HG03378 (cell line): Measurements from ENCODE around the gene PPDPF.

ENCODE experiments used
- ATAC-seq: cut with Tn5 transposase; IDR thresholded peaks from one replicate; pipeline ENCODE4 v1.9.1; 2021; ENCODE audit warnings: mild to moderate bottlenecking, moderate library complexity; ENCODE audit not compliant: unreplicated experiment

The PPDPF gene

DNA sequence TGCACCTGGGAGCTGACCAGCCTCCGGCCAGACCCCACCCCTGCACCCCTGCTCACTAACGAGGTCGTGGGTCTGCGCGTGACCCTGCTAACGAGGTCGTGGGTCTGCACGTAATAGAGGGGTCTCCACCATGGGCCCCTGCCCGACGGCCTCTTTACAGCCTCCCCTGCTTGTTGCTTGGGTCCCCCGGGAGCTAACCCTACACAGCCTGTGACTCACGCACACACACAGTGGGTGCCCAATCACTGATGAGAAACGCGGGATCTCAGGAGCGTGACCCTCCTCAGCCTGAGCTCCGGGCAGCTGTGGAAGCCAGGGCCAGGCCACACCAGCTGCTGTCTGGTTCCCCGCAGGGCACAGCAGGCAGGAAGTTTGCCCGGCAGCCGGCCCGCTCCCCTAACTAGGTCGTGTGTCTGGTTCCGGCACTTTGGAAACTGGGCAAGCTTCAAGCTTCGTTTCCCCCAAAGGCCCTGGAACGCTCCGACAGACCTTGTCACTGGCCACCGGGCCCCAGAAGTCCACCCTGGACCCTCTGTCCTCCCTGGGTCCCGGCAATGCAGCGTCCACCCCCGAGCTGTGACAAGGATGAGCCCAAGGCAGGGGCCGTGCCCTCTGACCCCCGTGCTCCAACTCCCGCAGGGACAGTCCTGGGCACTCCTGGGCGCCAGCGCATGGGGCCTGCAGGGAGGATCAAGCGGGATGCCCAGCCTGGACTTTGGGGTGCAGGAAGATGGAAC, 15.8 kb downstream of the PPDPF start:
- no peak for ATAC-seq

DNA sequence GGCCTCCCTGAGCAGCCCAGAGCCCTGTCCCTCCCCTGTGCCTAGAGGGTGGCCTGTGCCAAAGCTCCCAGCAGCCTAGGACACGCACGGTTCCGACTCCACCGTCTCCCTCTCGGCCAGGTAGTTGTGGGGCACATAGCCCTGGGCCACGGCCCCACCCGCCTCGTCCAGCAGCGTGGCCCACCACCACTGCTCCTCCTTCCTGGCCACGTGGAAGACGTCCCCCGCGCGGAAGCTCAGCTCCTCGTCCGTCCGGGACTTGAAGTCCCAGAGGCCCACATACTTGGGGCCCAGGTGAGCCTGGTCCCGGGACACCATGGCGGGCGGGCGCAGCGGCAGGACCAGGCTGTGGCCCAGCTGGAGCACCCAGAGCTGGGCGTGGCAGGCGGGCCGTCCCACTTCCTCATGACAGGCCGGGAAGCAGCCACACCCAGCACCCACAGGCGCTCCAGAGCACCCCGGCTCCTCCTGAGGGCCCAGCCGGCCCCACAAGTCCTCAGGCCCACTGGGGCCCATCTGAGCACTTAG, 16.5 kb downstream of the PPDPF start, which contains the start of gene PTK6:
TSS of gene PTK6 (minus strand) at position 380 of the 528 bp plus-strand sequence. CDS start at position 318, 62 bp downstream.
- no peak for ATAC-seq

DNA sequence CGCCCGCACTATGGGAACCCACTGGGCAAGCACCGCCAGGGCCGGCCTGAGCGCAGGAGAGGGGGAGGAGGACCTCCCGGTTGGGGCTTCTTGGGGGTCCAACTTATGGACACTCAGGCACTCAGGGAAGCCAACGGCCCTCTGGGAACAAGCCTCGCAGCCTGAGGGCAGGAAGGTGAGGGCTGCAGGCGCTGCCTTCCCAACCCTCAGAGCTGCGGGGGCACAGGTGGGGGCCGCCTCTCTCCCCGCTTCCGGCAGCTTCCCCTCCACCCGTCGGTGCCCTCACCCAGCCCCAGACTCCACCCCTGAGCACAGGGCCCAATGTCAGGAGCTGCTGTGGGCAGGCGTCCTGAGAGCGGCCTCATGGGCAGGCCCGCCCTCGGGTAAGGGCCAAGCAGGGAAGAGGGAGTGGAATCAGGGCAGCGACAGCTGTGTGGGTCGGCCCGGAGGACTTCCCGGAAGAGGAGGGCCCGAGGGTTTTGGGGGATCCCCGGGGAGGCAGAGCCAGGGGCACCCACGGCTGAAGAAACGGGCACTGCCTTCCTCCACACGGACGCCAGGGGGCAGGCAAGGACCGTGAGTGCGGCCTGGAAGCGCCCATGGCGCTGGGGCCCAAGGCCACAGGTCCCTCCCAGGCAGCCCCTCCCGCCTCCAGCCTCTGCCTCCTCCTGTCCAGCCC, 17.1 kb downstream of the PPDPF start:
- ATAC-seq = peak; percentile 80

DNA sequence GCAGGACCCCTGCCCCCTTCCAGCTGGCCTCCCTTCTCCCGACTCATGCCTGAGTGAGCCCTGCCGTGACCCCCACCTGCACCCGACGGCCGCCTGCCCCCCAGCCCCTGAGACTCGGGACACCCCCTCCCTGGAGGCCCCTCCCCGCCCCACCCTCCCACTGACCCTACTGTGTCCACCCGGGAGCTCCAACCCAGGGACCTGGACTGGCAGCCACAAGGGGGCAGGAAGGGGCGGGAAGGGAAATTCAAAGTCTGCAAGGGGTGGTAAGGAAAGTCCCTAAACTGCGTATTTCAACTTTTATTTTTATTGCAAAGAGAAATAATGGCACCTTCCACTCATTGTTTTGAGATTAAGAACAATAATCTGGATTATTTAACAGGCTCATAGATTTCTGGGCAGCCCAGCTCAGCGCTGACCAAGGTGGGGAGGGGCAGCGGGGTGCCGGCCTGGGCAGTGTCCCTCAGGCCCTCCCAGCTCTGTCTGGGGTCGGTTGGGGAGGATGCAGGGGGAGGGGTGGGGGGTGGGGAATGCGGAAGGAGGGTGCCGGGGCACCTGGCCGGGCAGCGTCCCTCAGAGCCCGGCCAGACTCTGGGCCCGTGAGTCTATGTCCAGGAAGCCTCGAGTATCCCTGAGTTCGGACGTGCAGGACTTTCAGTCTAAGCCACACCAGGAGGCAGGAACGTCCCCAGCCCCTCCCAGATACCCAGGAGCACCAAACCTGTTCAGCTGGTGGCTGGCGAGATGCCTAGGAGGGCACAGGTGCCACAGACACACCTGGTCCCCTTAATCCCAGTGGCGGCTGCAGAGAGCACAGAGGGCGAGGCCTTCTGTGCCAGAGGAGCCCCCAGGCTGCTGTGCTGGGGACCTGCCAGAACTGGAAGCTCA, 17.9 kb downstream of the PPDPF start:
- no peak for ATAC-seq

DNA sequence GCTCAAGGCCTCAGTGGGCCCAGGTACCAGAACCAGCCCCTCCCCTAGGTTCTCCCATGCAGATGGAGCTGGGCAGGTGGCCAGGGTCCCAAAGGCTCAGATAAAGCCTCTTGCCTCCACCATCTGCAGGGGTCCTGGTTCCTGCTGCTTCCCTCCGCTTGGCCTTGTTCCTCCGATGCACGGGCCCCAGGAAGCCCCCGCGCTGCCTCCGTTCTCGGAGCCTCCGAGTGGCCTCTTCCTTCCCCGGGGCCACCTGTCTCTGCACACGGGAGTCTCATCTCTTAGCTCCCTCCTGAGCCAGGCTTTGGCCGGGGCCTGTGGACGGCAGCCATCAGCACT, 18.5 kb downstream of the PPDPF start:
- no peak for ATAC-seq

DNA sequence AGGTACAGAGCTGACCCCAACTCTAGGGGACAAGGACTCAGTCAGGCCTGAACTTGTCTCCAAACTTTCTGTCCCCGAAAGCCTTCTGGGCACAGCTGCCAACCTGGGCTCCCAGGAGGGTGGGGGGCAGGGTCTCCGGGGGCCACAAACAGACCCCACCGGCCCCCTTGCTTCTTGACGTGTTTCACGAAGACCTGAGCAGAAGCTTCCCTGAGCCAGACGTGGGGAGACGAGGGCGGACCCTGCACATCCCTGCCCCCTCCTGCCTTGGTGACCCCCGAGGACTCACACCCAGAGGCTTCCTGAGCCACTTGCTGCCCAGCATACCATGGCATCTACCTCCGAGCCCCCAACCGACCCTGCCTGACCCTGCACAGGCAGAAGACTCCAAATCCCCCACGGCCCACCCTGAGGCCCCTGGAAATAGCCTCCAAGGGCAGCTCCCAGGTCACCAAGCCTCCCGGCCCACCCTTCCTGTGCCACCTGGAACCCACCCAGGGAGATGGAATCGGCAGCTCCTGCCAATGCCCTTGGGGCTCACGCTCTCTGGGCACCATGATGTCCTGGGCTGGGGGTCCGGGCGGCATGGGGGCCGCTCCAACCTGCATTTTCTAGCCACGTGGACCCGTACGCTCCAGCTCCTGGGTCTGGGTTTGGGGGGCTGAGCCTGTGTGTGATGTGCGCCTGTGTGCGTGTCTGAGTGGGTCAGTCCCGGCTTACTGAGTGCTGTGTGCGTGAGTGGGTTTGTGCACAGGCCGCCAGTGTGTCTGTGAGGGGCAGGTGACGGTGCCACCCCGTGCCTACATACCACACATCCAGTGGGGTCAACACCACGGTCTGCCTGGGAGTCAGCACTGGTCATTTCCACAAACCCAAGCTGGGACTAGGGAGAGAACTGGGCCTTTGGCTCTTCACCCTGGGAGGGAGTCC, 19.1 kb downstream of the PPDPF start:
- no peak for ATAC-seq

DNA sequence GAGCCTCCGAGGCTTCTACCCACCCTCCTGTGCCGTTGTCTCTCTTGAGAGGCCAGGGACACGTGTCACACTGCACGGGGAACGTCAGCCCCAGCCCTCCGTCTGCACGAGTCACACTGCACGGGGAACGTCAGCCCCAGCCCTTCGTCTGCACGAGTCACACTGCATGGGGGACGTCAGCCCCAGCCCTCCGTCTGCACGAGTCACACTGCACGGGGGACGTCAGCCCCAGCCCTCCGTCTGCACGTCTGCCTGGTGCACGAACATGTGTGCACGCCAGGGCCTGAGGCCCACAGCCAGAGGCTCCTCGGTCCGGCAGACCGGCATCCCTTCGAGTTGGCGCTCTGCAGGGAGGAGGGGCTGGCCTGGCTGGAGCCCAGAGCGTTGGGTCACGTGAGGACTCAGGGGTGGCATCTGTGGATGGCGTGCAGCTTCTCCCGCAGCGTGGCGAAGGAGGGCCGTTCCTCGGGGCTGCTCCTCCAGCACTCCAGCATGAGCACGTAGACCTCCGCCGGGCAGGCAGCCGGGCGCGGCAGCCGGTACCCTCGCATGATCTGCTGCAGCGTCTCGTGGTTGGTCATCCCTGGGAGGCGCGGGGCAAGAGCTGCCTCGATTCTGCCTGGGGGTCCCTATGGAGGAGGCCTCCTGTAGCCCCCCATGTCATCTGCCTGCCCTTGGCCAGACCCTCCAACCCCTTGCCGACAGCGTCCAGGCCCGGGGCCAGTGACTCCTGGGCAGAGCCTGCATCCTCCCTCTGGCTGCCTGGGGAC, 20.0 kb downstream of the PPDPF start:
- ATAC-seq = no peak

DNA sequence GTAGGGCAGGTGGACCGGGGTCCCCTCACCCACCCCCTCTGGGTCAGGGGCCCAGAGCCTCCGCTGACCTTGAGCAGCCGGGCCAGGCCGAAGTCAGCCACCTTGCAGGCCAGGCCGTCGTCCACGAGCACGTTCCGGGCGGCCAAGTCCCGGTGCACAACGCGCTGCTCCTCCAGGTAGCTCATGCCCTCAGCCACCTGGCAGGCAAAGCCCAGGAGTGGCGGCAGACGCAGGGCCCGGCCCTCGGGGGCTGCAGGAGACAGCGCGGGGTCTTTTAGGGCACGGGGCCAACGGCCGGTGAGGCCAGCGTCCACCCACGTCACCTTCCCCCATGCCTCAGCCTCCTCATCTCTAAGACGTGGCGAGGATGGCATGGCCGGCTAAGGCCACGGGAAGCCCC, 20.8 kb downstream of the PPDPF start:
- ATAC-seq = no peak

DNA sequence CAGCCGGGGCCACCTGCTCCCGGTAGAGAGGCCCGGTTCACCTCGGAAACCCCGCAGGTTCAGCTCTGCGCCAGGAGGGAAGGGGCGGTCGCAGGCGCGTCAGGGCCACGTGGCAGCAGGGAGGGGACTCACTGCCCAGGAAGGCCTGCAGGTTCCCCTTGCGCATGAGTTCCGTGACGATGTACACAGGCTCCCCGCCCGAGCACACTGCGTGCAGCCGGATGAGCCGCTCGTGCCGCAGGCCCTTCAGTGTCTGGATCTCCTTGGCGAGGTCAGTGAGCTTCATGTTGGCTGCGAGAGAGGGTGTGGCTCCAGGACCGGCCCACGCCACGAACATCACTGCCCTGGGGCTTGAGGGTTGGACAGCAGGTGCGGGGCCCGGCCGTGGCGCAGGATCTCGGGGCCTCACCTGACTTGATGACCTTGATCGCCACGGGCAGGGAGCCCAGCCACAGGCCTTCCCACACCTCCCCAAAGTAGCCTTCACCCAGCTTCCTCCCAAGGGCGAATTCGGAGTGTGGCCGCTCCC, 21.5 kb downstream of the PPDPF start:
- no peak for ATAC-seq

DNA sequence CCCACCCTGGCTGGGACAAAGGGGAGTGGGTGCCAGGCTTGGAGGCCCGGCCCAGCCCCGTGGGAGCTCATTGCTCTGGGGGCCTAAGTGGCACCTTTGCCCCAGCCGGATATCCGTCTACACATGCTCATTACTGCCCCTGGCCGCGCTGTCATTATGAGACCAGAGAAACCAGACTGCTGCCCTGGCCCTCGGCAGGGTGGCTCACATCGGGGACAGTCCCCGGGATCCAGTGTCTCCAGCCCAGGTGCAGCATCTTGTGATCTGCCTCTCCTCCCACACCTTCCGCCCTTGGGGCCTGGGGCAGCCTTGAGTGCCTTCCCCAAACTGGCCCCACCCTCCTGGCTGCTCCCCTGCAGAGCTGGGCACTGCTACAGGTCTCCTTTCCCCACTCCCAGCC, 22.1 kb downstream of the PPDPF start:
- ATAC-seq = peak; percentile 29

DNA sequence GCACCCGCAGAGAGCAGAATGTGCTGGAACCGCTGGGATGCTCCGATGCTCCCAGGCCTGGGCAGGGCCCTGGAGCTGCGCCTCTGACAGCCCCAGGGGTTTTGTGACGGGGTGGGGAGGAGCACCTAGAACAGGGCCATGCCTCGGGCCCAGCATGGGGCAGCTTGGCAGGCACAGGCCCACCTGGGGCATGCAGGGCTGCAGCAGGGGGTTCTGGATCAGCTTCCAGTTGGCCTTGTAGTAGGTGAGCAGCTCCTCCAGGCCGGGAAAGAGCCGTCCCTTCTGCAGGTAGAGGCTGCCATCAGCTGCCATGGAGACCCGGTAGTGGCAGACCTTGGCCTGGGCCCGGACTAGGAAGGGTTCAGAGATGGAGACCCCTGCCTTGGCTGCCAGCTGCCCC, 22.6 kb downstream of the PPDPF start:
- no peak for ATAC-seq

DNA sequence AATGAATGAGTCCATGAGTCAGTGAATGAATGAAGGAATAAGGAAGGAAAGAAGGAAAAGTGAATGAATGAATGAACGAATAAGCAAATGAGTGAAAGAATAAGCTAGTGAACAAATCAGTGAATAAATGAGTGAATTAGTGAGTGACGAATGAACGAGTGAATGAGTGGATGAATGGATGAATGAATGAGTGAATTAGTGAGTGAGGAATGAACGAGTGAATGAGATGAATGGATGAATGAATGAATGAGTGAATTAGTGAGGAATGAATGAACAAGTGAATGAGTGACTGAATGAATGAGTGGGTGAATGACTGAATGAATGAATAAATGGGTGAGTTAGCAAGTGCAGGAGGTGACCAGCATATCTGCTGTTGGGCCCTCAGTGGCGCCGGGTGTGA, 23.2 kb downstream of the PPDPF start:
- no peak for ATAC-seq

DNA sequence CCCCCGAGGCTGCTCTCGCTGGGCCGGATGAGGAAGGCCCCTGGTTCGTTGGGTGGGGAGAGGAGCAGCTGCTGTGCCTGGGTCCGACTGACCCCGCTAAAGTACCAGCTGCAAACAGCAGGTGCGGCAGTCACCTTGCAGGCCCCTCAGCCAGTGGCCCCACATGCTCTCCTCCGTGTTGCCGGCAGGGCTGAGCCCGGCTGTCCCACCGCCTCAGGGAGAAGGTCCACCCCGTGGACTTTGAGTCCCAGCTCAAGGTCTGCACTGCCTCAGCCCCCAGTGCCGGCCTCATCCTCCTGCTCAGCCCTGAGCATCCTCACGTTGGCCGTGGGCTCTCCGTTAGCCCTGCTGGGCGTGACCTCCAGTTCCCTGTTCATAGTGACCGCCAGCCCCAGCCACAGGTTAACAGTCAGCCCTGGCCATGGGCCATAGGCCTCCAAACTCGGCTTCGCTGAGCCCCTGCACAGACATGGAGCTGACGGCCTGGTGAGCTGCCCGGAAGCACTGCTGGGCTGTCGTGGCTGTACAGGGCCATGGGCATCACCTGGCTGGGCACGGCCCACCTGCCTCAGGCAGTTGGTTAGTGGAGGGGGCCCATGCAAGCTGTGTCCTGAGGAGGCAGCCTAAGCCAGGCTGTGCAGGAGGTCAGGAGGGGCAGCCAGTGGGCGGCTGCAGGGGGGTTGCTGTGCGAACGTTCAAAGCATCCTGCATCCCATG, 23.8 kb downstream of the PPDPF start:
- ATAC-seq = no peak

DNA sequence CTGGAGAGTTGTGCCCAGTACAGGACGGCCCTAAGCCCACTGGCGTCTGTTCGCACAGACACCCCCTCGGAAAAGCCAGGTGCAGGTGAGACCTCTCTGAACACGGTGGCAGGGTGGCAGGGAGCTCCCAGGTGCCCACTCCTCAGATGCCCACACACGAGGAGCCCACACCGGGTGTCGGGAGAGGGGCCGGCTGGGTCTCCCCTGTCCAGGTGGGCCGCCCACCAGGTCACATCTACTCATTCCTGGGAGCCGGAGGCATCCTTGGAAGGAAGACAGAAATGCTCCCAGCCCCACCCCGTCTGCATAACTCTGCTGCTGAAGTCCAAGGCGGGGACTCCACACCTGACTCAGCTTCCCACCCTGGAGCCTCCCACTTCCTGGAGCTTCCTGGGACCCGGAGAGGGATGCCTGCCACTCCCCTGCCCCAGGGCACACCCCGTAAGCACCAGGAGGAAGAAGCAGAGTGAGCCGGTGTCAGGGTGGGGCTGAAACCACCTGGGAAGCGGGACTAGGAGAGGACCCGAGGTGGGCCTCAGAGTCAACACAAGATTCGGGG, 24.5 kb downstream of the PPDPF start:
- ATAC-seq = no peak

DNA sequence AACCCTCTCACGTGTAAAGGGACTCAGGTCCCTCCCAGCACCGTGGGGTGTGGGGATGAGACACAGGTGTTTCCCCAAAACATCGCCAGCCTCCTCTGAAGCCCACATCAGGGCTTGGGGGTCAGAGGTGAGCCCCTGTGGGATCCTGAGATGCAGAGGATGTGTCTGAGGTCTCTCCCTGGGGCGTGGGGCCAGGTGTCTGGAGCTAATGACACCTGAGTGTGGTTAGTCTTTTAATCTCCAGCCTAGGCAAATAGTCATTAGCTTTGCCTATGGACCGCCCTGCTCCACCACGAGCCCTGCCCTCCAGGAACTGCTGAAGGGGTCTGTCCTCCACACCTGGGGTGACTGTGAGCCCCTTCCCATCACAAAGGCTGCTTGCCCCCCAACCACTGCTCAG, 25.2 kb downstream of the PPDPF start:
- no peak for ATAC-seq

DNA sequence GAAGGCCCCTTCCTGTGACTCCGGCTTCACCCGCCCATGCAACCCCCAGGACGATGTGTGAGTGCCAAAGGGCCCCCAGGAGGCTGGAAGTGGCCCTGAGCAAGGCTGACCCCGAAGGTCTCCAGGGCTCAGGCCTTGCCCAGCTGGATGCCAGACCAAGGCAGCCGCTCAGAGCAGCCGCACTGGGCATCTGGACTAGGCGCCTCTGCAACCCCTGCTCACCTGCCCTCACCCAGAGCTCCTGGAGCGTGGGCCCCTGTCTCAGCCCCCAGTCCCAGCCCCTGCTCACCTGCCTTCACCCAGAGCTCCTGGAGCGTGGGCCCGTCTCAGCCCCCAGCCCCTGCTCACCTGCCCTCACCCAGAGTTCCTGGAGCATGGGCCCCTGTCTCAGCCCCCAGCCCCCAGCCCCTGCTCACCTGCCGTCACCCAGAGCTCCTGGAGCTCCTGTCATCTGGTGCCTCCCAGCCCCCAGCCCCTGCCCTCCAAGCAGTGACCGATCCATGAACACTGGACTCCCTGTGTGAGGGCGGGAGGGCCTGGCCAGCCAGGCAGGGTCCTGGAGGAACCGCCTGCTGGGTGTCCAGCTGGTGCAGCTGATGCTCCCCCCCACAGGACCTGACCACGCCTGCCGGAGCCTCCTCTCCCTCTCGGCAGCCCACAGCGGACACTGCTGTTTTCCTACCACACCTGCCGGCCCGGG, 25.8 kb downstream of the PPDPF start:
- no peak for ATAC-seq

DNA sequence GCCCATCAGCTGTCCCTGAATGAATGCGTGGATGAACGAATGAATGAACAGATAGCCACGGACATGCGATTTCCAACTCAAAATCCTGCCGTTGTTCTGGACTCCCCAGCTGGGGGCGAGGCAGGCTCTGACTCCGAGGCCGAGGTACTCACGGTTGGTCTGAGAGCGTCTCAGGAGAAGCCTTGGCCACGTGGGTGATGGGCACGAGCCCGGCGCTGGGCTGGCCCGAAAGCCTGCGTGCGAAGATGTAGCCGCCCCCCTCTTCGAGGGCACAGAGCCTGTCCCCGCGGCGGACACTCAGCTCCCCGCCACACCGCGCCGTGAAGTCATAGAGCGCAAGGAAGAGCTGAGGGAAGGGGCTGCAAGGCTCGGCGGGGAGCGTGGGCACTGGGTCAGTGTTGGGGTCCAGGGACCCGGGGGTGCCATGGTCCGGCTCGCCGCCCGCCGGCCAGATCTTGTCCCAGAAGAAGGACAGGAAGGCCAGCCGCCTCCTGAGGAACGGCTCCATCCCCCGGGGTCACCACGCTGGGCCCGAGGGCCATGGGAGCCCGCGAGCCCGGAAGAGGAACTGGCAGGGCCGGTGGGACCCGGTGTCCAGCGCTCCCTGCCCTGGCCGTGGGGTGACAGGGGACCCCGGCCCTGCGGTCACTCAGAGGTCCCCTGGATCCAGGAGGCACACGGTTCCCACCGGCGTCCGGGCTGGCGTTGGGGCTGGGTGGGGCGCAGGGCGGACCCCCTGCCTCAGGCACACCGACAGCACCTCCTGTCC, 26.6 kb downstream of the PPDPF start:
- no peak for ATAC-seq
